Activated CD8-positive, alpha-beta memory T cell treated with anti-CD3 and anti-CD28 coated beads, Interleukin-2, amount 50 U/mL, for 48 hours (primary cell): Measurements from ENCODE around the gene HLA-E.
"Not testable (repeated sequence)": the region's sequence is repeated elsewhere in the genome, so short reads cannot be mapped to it uniquely, and the experiment has no call there.

Experiments
- DNase-seq: peaks from one replicate; pipeline ENCODE4 v3.0.0-alpha.2; 2020

Gene HLA-E

GRCh38 chr6:30489081-30490025, at the start of gene HLA-E:
Gene HLA-E (plus strand): TSS chr6:30489509. CDS start chr6:30489532, 23 bp downstream.
- DNase-seq: peak; percentile 89

GRCh38 chr6:30441171-30441570, 48.1 kb upstream of the HLA-E start:
- no peak for DNase-seq

- no peak for DNase-seq
Observed at GRCh38 chr6:30443657-30444450, 45.5 kb upstream of the HLA-E start.

- DNase-seq: no peak
Observed at GRCh38 chr6:30444451-30444742, 44.9 kb upstream of the HLA-E start.

GRCh38 chr6:30446259-30446658, 43.0 kb upstream of the HLA-E start:
- DNase-seq: no peak

GRCh38 chr6:30447237-30447636, 42.1 kb upstream of the HLA-E start:
- no peak for DNase-seq

GRCh38 chr6:30450548-30450908, 38.8 kb upstream of the HLA-E start:
- DNase-seq: no peak

- DNase-seq: peak; percentile 72
Observed at GRCh38 chr6:30450909-30451841, 38.1 kb upstream of the HLA-E start.

- DNase-seq: no peak
Observed at GRCh38 chr6:30452736-30453507, 36.4 kb upstream of the HLA-E start.

GRCh38 chr6:30453508-30454116, 35.7 kb upstream of the HLA-E start:
- DNase-seq: peak; percentile 96

GRCh38 chr6:30459145-30459544, 30.2 kb upstream of the HLA-E start:
- no peak for DNase-seq

- DNase-seq: no peak
Observed at GRCh38 chr6:30461055-30461454, 28.3 kb upstream of the HLA-E start.

- no peak for DNase-seq
Observed at GRCh38 chr6:30462482-30462881, 26.8 kb upstream of the HLA-E start.

- DNase-seq: no peak
Observed at GRCh38 chr6:30463242-30463641, 26.1 kb upstream of the HLA-E start.

GRCh38 chr6:30463651-30464618, 25.4 kb upstream of the HLA-E start:
- peak; percentile 80 for DNase-seq

- DNase-seq: no peak
Observed at GRCh38 chr6:30465595-30466306, 23.6 kb upstream of the HLA-E start.

- no peak for DNase-seq
Observed at GRCh38 chr6:30470968-30471367, 18.3 kb upstream of the HLA-E start.

- not testable (repeated sequence) for DNase-seq
Observed at GRCh38 chr6:30475116-30475515, 14.2 kb upstream of the HLA-E start.

GRCh38 chr6:30480536-30481156, 8.7 kb upstream of the HLA-E start:
- peak; percentile 68 for DNase-seq
